ENCODE results near the gene APOB.

The APOB gene

DNA sequence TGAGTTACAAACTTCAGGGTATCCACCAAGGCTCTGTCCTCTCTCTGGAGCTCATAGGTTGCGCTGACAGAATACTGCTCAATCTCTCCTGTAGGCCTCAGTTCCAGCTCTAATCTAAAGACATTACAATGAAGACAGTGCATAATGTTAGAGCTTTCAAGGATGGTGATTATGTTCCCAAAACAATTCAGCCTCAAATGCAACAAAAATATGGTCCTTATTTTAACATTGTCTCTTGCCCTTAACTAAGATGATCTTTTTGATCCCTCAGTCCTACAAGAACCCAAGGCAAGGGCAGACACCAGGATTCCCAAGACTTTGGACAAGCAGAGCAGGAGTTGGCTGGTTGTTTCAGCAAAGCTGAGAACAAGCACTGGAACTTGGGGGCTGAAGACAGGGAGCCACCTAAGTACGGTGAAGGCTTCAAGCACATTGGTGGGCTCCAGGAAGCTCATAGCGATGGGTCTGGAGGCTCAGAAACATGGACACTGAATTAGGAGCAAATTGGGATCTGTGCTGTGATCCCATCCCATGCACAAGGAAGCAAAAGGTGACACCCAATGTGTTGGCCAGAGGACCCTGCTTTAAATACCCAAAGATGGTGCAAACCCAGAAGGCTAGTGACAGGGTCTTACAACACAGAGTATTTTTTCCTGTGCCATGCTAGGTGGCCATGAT, 24.7 kb downstream of the APOB start:
- no peak for DNase-seq (ENCODE audit: low spot score)

DNA sequence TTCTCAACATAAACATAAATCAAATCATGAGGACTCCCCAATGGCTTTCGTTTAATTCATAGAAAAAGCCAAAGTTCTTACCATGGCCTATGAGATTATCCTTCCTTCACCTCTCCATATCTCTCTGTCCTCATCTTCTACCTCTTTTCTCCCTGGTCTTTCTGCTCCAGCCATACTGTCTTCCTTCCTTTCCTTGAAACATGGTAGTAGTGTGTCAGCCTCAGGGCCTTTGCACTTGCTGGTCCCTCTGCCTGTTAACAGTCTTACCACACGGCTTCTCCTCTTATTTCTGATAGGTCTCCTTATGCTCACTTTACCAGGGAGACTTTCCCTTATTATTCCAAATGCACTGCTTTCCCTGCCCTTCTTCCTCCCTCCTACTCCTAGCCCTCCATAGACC, 25.6 kb downstream of the APOB start:
- no peak for DNase-seq (ENCODE audit: low spot score)

DNA sequence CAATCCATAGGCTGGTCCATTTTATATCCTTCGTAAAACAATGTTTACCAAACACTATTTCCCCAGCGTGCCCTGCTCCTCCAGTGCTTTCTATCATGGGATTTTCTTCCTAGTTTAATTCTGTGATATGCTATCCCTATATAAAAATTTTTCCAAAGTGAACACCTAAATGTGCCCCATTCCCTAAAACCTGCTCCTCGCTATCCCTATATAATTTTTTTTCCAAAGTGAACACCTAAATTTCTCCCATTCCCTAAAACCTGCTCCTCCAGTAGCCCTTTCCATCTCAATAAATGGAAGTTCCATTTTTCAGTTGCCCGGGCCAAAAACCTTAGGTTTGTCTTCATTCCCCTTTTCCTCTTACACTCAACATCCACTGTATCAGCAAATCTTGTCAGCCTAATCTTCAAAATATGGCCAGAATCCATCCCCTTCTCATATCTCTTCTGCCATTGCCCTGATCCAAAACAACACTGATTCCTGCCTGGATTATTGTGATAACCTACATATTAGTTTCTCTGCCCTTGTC, 26.1 kb downstream of the APOB start:
- no peak for DNase-seq (ENCODE audit: low spot score)

DNA sequence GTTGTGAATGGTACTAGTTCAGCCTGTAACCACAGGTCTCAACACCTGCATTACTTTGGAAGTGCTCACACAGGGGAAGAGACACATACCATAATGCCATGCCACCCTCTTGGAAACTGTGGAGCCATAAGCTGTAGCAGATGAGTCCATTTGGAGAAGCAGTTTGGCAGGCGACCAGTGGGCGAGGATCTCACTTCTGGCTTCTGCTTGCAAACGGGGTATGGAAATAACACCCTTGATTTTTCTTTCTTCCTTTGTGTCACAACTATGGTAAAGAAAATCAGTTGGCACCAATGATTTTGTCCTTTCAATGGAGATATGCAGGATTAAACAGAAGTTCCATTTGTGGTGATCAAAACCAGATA, 28.6 kb downstream of the APOB start:
- DNase-seq (ENCODE audit: low spot score), result no peak

DNA sequence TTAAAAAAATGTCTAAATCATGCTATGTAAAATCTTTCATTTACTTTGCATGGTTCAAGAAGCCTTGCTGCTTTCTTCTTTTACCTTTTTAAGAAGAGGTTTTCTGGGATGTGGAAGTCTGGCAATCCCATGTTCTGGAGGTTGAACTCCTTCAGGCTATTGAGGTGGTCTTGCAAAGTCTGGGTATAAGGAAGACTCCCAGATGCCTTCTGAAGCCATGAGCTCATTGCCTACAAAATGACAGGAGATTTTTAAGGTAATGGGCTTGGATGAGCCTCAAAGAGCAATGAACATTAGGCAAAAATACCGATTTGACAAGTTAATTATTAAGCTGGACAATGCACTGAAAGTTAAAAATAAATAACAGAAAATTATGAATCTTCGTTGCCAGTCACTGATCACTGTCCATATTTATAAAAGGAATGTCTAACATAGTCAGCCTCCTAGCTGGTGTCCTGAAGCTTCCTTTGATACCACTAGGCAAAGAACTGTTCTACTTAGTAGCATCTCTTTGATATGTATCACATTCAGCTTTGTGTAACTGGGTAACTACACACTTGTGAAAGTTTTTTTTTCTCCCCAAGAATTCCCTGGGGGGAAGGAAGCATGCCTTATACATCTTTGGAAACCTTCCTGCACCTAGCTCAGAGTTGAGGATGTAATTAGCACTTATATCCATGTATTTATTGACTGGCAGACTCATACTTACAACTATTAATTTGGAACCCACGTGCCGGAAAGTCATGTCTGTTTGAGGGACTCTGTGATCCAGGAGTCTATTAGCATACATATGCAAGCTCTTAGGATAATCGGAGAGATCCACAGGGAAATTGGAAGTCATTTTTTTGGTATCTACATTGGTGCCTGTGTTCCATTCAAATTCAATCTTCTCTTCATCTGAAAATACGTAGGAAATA, 29.3 kb downstream of the APOB start:
- DNase-seq (ENCODE audit: low spot score), result no peak

DNA sequence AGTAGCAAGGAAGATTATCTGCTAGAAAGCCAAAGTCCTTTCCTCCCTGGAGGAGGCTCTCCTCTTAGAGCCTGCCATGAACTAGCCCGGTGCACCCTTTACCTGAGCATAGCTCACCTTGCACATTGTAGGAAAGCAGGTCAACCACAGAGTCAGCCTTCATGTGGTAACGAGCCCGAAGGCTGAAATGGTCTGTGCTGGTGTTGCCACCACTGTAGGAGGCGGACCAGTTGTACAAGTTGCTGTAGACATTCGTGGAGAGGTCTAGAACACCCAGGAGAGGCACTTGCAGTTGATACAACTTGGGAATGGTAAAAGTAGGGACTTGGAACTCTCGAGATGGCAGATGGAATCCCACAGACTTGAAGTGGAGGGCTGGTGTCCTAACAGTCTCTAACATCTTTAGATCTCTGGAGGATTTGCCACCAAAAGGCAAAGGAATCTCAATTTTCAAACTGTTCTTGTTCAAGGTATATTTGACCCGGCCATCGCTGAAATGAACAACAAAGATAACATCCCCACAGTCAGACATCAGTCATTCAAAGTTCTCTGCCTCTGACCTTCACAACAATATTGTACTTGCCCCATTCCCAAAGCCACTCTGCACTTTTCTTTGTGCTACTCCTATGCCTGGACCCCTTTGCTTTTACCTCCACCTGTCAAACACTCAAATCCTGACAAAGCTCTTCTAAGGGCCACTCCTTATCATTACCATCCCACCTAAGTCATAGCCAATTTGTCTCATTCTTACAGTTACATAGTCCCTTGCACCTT, 30.6 kb downstream of the APOB start:
- no peak for DNase-seq (ENCODE audit: low spot score)

DNA sequence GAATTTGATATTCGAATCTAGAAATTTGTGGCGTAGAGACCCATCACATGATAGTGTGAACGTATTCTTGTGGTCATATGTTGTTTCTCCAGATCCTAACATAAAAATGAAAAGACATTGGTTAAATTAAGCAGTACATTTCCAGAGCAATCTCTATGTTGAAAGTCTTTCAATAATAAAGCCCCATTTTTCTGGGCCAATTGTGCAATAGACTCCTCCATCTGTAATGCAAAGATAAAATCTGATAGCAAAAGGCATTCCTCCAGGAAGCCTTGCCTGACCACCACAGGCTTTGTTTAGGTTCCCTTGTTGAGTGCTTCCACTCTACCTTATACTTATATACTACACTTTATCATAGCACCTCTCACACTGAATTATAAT, 31.3 kb downstream of the APOB start:
- DNase-seq (ENCODE audit: low spot score), result no peak

DNA sequence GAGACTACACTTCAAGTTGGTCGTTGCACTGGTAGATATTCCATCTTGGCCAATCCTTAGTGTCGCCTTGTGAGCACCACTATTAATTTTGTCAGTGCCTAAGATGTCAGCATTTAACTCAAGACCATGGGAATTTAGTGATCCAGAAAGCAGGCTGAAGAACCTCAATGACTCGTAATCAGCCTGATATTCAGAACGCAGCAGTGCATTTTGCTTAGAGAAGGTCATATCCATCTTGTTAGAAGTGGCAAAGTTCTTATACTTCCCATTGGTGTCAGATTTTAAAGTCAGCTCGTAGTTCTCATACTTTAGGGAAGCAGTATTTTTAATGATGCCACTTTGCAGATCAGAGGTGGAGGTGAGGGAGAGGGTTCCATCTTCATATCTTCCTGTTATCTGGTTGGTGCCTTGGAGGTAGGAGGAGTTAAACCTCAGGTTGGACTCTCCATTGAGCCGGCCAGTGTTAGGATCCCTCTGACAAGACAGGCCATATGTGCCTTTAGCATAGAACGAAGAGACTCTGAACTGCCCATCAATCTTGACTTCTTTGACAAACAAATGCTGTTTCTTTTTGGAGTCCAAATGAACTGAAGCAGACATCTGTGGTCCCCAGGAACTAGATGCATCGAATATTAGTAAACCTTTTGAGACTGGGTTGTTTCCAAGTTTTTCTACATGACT, 31.9 kb downstream of the APOB start:
- DNase-seq (ENCODE audit: low spot score), result no peak

DNA sequence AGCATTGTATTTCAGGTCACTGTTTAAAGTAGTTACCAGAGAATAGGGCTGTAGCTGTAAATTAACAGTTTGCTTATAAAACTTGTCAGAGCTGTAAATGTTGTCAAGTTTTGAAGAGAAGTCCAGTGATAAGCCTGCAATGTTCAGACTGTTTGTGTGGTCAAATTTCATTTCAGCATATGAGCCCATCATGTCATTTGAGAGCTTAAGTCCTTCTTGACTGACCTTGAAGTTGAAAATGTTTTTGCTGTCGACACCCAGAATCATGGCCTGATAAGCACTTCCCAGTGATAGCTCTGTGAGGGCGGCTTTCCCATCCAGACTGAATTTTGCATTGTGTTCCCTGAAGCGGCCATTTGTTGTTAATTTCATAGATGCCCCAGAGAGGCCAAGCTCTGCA, 32.4 kb downstream of the APOB start:
- DNase-seq (ENCODE audit: low spot score), result no peak

DNA sequence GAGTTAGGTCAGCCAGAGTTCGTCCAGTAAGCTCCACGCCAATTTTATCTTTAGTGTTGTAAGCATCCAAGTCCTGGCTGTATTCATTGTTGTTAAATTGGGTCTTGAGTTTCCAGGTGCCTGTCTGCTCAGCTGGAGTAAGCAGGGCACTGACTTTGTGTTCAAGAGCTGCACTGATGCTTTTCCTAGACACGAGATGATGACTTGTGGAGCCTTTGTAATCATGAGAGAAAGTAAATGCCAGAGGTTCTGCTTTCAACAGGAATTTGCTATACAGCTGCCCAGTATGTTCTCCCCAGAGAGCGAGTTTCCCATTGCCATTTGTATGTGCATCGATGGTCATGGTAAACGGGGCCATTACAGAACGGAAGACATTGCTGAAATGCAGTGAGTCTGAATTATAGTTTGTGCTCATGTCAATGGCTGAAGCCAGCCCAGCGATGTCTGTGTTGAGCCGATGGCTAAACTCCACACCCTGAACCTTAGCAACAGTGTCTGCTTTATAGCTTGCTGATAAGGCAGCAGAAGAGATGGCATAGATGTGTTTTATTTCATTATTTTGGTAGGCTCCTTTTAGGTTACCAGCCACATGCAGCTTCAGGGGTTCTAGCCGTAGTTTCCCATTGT, 32.9 kb downstream of the APOB start:
- no peak for DNase-seq (ENCODE audit: low spot score)

DNA sequence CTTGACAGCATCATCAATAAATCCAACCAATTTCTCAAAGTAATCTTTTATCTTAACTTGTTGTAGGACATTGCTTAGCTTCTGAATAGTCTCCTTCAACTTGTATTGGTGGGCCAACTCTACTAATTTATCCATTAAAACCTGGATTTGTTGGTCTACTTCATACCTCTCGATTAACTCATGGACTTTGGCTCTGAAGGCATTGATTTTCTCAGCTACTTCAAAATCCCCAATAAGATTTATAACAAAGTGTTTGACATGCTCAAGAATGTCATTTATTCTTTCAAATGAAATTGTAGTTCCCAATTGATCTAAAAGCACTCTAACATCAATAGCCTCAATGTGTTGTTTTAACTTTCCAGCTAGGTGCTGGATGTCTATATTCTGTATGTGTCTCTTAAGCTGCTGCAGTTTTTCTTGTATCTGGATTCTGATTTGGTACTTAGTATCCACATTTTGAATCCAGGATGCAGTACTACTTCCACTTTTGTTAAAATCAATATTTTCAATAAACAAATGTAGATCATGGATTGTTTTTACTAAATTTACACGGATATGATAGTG, 34.1 kb downstream of the APOB start:
- DNase-seq (ENCODE audit: low spot score), result no peak

DNA sequence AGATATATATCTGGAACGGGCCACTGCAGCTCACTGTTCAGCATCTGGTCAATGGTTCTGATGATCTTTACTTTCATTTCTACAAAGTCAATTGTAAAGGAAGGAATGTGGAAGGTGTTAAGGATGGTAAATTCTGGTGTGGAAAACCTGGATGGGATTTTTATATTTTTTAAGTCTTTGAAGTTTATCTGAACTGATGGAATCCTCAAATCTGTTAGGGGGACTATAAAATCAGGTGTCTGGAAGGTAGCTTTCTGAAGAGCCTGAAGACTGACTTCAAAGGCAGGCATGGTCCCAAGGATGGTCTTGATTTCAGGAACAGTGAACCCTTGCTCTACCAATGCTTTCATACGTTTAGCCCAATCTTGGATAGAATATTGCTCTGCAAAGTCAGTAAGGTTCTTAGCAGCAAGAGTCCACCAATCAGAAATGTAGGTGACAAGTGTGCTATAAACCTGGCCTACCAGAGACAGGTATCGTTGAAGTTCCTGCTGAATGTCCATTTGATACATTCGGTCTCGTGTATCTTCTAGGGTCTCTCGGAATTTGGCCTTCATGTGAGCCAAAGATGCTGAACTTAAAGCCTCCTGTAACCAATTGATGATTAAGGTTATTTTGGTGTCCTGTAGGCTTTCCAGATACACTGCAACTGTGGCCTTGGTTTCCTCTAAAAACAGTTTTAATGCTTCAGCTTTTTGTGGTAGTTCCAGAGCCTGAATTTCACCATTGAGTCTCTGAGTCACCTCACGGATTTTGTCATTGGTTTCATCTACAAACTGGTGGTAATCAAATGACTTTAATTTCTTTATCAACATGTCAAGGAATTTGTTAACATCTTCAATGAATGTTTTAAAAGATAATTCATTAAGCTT, 34.8 kb downstream of the APOB start:
- no peak for DNase-seq (ENCODE audit: low spot score)

DNA sequence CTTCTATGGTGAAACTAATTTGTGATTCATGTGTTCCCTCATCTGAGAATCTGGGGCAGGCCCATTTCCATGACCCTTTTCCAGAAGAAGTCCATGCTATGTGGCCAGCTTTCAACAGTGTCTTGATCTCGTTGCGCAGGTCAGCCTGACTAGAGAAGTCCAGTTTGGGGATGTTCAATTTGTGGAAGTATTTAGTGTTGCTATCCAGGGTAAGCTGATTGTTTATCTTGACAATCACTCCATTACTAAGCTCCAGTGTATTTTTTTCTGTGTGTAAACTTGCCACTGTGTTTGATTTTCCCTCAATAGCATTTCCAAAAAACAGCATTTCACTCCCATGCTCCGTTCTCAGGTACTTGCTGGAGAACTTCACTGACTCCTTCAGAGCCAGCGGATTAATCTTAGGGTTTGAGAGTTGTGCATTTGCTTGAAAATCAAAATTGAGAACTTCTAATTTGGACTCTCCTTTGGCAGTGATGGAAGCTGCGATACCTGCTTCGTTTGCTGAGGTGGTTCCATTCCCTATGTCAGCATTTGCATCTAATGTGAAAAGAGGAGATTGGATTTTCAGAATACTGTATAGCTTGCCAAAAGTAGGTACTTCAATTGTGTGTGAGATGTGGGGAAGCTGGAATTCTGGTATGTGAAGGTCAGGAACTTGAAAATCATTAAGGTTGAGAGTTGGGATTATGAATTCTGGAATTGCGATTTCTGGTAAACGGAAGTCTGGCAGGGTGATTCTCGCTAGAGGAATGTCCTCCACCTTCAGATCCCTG, 35.7 kb downstream of the APOB start:
- DNase-seq (ENCODE audit: low spot score), result no peak

DNA sequence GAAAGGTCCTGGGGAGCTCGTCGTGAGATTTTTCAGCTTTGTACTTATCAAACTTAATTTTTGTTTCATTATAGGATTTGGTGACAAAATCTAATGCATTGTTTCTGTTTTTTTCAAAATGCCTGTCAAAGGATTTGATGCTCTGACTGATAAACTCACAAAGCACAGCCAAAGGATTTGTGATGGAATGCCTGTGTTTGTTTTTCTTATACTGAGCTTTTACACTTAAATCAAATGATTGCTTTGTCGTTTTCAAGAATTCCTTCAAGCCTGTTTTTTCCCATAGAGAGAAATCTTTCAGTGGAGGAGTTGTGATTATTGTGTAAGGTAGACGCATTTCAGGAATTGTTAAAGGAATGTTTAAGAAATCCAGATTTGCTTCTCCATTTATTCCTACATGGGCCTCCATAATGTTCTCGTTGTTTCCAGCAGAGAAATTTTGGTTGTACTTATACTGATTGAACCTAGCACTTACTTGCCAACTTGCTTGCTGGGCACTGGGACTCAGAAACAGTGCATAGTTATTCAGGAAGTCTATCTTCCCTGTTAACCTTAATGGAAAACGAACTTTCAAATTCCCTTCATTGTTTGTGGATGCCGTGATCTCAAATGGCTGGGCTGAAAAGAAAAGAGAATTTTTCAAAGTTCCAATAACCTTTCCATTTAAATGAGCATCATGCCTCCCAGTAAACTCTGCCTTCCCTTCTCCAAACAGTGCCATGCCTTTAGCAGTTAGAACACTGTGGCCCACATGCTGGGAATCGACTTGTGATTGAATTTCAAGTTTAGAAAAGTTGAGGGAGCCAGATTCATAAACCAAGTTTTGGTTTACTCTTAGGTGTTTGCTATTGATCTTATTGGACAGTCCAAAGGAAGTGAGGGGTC, 36.5 kb downstream of the APOB start:
- DNase-seq (ENCODE audit: low spot score), result no peak

DNA sequence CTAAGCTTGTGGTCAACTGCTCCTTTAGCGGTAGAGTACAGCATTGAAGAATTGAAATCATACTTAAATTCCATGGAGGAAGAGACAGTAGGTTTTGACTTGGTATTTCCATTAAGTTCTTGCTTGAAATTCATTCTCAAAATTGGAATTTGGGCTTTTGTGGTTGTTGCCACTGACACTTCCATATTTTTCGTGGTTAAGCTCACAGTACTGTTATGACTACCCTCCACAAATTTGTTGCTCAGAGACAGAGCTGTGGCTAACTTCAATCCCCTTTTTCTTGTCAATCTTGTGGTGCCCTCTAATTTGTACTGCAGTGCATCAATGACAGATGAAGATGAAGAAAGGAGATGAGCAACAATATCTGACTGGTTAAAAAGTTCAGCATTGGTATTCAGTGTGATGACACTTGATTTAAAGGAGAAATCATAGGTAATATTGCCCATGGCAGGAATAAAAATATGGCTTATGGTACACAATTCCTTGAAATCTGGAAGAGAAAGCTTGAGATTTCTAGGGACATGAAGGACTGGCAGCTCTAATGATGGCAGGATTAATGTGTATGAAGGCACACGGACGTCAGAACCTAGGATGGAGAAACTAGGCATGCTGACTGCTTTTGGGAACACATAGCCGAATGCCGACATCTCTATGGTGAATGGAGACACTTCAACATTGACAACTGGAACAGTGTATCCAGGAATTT, 37.3 kb downstream of the APOB start:
- no peak for DNase-seq (ENCODE audit: low spot score)

DNA sequence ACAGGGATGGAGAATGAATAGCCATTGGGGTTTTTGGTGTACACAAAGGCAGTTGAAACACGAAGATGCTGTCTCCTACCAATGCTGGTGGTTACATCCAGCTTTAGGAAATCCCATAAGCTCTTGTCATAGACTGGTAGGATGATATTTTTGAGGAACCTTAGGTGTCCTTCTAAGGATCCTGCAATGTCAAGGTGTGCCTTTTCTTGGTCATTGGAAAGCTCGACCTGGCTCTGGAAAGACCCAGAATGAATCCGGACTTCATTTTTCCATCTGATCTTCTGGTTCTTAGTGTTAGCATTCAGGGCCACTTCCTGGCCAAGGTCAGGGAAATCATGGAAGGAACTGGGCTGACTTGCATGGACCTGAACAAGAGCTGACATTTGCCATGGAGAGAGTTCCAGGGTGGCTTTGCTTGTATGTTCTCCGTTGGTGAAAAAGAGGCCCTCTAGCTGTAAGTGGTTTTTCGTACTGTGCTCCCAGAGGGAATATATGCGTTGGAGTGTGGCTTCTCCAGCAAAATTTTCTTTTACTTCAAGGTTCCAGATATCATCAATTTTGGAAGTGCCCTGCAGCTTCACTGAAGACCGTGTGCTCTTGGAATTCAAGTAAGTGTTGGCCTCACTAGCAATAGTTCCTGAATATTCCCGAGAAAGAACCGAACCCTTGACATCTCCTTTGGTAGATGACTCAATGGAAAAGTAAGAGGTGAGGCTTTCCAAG, 38.0 kb downstream of the APOB start:
- no peak for DNase-seq (ENCODE audit: low spot score)
